ENCODE data around the gene AAGAB. TPM values are rescaled to one million over a fixed set of nuclear protein-coding genes. Genes with fewer than 3 reads are reported as not detected.
"Not testable (repeated sequence)": the region's sequence is repeated elsewhere in the genome, so short reads cannot be mapped to it uniquely, and the experiment has no call there.

Gene AAGAB
- polyA plus RNA-seq, 1 donor from 2014 or later, result 114 TPM

DNA sequence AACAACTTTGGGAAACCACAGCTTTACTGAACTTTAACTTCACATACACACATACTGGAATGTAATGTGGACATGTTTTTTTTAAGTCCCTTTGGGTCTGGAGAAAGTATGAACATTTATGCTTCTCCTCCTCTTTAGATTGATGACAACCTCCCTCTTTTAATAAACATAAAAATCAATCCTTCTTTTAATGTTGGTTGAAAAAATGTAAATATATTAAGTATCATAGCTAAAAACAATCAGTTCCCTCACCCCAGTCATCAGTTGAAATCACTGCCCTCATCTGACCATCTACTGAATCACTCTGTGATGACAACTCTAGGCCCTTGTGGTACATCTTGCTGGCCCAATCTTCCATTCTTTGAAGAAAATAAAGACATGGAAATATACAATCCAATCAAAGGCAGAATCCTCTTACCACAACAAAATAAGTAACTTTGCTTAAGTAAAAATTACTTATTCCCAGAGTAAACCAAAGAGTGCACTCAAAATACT is 6.4 kb downstream of the AAGAB start:
- Histone ChIP-seq H4K20me1 (ENCODE audit: insufficient read depth) (no peaks in the 10 kb centered on the region), H3K79me2 (replicated peaks; ENCODE audit: insufficient read depth, low read length) (peaks cover 52% of the 10 kb centered on the region)
- TF ChIP-seq, protein P1, sequence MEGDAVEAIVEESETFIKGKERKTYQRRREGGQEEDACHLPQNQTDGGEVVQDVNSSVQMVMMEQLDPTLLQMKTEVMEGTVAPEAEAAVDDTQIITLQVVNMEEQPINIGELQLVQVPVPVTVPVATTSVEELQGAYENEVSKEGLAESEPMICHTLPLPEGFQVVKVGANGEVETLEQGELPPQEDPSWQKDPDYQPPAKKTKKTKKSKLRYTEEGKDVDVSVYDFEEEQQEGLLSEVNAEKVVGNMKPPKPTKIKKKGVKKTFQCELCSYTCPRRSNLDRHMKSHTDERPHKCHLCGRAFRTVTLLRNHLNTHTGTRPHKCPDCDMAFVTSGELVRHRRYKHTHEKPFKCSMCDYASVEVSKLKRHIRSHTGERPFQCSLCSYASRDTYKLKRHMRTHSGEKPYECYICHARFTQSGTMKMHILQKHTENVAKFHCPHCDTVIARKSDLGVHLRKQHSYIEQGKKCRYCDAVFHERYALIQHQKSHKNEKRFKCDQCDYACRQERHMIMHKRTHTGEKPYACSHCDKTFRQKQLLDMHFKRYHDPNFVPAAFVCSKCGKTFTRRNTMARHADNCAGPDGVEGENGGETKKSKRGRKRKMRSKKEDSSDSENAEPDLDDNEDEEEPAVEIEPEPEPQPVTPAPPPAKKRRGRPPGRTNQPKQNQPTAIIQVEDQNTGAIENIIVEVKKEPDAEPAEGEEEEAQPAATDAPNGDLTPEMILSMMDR (IDR thresholded peaks at IDR 0.05; ENCODE audit: poor library complexity, severe bottlenecking), result no peak
- TF ChIP-seq, protein P2, sequence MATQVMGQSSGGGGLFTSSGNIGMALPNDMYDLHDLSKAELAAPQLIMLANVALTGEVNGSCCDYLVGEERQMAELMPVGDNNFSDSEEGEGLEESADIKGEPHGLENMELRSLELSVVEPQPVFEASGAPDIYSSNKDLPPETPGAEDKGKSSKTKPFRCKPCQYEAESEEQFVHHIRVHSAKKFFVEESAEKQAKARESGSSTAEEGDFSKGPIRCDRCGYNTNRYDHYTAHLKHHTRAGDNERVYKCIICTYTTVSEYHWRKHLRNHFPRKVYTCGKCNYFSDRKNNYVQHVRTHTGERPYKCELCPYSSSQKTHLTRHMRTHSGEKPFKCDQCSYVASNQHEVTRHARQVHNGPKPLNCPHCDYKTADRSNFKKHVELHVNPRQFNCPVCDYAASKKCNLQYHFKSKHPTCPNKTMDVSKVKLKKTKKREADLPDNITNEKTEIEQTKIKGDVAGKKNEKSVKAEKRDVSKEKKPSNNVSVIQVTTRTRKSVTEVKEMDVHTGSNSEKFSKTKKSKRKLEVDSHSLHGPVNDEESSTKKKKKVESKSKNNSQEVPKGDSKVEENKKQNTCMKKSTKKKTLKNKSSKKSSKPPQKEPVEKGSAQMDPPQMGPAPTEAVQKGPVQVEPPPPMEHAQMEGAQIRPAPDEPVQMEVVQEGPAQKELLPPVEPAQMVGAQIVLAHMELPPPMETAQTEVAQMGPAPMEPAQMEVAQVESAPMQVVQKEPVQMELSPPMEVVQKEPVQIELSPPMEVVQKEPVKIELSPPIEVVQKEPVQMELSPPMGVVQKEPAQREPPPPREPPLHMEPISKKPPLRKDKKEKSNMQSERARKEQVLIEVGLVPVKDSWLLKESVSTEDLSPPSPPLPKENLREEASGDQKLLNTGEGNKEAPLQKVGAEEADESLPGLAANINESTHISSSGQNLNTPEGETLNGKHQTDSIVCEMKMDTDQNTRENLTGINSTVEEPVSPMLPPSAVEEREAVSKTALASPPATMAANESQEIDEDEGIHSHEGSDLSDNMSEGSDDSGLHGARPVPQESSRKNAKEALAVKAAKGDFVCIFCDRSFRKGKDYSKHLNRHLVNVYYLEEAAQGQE (IDR thresholded peaks at IDR 0.05; ENCODE audit: borderline replicate concordance), result no peak
- TF ChIP-seq RAD21 (conservative IDR thresholded peaks at IDR 0.05), result no peak
- no peak for TF ChIP-seq EZH2 (IDR thresholded peaks at IDR 0.05; ENCODE audit: borderline replicate concordance, insufficient read depth, low read length, poor library complexity, severe bottlenecking)
- TF ChIP-seq TAF1 (IDR thresholded peaks at IDR 0.05; ENCODE audit: low read depth), result no peak

DNA sequence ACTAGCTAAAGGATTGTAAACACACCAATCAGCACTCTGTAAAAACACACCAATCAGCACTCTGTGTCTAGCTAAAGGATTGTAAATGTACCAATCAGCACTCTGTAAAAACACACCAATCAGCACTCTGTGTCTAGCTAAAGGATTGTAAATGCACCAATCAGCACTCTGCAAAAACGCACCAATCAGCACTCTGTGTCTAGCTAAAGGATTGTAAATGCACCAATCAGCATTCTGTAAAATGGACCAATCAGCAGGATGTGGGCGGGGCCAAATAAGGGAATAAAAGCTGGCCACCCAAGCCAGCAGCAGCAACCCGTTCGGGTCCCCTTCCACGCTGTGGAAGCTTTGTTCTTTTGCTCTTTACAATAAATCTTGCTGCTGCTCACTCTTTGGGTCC is 7.9 kb downstream of the AAGAB start:
- H3K9me2 ChIP-seq (ENCODE audit: insufficient read depth, low read length); H3K27ac ChIP-seq (ENCODE audit: low read length); H3K27me3 ChIP-seq (ENCODE audit: insufficient read depth, low read depth, low read length); H3K4me2 ChIP-seq (ENCODE audit: low read length); H3K9ac ChIP-seq (ENCODE audit: low read length); H3K36me3 ChIP-seq (ENCODE audit: insufficient read depth, low read length); H3K9me3 ChIP-seq (ENCODE audit: low read length); H3K4me3 ChIP-seq (ENCODE audit: low read length); H2AFZ ChIP-seq (ENCODE audit: low read depth, low read length); H4K20me1 ChIP-seq (ENCODE audit: insufficient read depth); H3F3A ChIP-seq (ENCODE audit: insufficient read depth, low read length, poor library complexity, severe bottlenecking): not testable (repeated sequence)
- peaks cover 39% of the 10 kb centered on the region for H3K79me2 ChIP-seq (replicated peaks; ENCODE audit: insufficient read depth, low read length)

More for the DNA sequence above, 6.4 kb downstream of the AAGAB start:
- no peaks in the 10 kb centered on the region for H3K36me3 ChIP-seq (ENCODE audit: insufficient read depth, low read length)
- no peaks in the 10 kb centered on the region for H3K27me3 ChIP-seq (ENCODE audit: insufficient read depth, low read depth, low read length)
- H3K9me3 ChIP-seq (ENCODE audit: low read length), result no peaks in the 10 kb centered on the region
- no peaks in the 10 kb centered on the region for H3K9me2 ChIP-seq (ENCODE audit: insufficient read depth, low read length)
- H3K9ac ChIP-seq (ENCODE audit: low read length), result no peak overlapping the region
- no peak overlapping the region for H3K27ac ChIP-seq (ENCODE audit: low read length)
- no peak overlapping the region for H2AFZ ChIP-seq (ENCODE audit: low read depth, low read length)
- H3K4me3 ChIP-seq (ENCODE audit: low read length), result no peak overlapping the region
- no peaks in the 10 kb centered on the region for H3F3A ChIP-seq (ENCODE audit: insufficient read depth, low read length, poor library complexity, severe bottlenecking)
- no peak overlapping the region for H3K4me2 ChIP-seq (ENCODE audit: low read length)

DNA sequence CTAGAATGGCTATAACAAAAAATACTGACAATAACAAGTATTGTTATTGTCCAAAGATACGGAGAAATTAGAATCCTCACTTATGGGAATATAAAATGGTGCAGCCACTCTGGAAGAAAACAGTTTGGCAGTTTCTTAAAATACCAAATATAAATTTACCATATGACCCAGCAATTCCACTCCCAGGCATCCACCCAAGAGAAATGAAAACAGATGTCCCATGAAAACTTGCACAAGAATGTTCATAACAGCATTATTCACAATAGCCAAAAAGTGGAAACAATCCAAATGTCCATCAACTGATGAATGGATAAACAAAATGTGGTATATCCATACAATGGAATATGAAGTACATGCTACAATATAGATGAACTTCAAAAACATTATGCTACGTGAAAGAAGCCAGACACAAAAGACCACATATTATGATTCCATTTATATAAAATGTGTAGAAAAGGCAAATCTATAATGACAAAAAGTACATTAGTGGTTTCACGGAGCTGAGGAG is 9.4 kb downstream of the AAGAB start:
- H3F3A ChIP-seq (ENCODE audit: insufficient read depth, low read length, poor library complexity, severe bottlenecking), result no peaks in the 10 kb centered on the region
- no peak overlapping the region for H3K27ac ChIP-seq (ENCODE audit: low read length)
- no peaks in the 10 kb centered on the region for H3K36me3 ChIP-seq (ENCODE audit: insufficient read depth, low read length)
- no peaks in the 10 kb centered on the region for H3K9me2 ChIP-seq (ENCODE audit: insufficient read depth, low read length)
- H2AFZ ChIP-seq (ENCODE audit: low read depth, low read length), result no peak overlapping the region
- H3K27me3 ChIP-seq (ENCODE audit: insufficient read depth, low read depth, low read length), result no peaks in the 10 kb centered on the region
- H3K9me3 ChIP-seq (ENCODE audit: low read length), result no peaks in the 10 kb centered on the region
- TF ChIP-seq, protein P2 (IDR thresholded peaks at IDR 0.05; ENCODE audit: borderline replicate concordance), result no peak
- TF ChIP-seq POLR2AphosphoS5 (IDR thresholded peaks at IDR 0.05), result no peak
- no peak for TF ChIP-seq RAD21 (conservative IDR thresholded peaks at IDR 0.05)
- TF ChIP-seq, protein P1 (IDR thresholded peaks at IDR 0.05; ENCODE audit: poor library complexity, severe bottlenecking), result no peak
- TF ChIP-seq TAF1 (IDR thresholded peaks at IDR 0.05; ENCODE audit: low read depth), result no peak
- TF ChIP-seq SMC3 (conservative IDR thresholded peaks at IDR 0.05; ENCODE audit: poor library complexity), result no peak
- no peaks in the 10 kb centered on the region for H4K20me1 ChIP-seq (ENCODE audit: insufficient read depth)
- peaks cover 36% of the 10 kb centered on the region for H3K79me2 ChIP-seq (replicated peaks; ENCODE audit: insufficient read depth, low read length)
- no peak overlapping the region for H3K4me3 ChIP-seq (ENCODE audit: low read length)
- H3K9ac ChIP-seq (ENCODE audit: low read length), result no peak overlapping the region
- H3K4me2 ChIP-seq (ENCODE audit: low read length), result no peak overlapping the region

All from neural cell (in vitro differentiated cells).